ENCODE results near the gene ERF. TPM values are rescaled to one million over a fixed set of nuclear protein-coding genes. Genes with fewer than 3 reads are reported as not detected.
A peak's percentile ranks its signal among the peaks of the same experiment; 100 is the strongest.

ERF gene
- total RNA-seq, 2 donors from 2014 or later = 46.6 to 49.8 TPM

DNA sequence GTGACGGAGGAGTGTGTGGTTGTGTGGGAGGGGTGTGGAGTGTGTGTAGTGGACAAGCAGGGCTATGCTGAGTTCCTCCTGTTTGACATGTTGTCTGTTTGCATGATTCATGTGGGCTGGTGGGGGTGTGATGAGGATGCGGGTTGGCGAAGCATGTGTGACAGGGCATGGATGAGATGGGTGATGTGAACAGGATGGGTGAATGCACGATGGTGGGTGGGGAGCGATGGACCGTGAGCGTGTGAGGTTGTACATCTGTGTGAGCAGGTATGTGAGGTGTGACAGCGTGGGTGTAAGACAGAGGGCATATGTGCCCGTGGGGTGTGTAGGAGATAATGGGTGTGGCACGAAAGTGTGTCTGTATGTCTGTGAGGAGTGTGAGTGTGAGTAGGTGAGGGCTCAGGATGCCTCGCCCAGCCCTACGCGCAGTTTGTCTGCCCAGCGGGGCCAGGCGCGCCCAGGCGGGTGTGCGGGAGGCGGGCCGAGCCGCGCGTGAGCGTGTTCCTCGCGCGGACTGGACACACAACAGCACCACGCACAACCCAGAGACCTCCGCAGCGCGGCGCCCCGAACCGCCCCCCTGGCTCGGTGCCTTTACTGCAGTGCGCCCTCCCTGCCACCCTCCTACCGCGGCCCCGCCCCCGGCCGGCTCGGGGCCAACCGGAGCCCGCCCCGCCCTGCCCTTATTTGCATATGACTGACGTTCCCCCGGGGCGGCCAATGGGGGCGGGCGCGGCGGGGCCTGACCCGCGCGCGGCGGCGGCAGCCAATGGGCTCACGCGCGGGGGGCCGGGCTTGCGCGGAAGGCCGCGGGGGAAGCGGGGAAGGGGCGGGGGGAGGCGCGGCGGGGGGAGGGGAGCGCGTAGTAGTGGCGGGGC, 28.5 kb upstream of the ERF start:
- Histone ChIP-seq H3K27ac (peak overlapping the region; percentile 91 to 95), H3K4me1 (ENCODE audit: control insufficient read depth in 1 of 2, low read depth in 2 of 2) (peaks cover 43 to 62% of the 10 kb centered on the region in 2 donors), H3K36me3 (peaks cover 15% of the 10 kb centered on the region), H3K27me3 (replicated peaks; ENCODE audit: insufficient read depth) (no peaks in the 10 kb centered on the region), H3K4me3 (peak overlapping the region; percentile 70), H3K9me3 (no peaks in the 10 kb centered on the region)
- TF ChIP-seq, protein P1, sequence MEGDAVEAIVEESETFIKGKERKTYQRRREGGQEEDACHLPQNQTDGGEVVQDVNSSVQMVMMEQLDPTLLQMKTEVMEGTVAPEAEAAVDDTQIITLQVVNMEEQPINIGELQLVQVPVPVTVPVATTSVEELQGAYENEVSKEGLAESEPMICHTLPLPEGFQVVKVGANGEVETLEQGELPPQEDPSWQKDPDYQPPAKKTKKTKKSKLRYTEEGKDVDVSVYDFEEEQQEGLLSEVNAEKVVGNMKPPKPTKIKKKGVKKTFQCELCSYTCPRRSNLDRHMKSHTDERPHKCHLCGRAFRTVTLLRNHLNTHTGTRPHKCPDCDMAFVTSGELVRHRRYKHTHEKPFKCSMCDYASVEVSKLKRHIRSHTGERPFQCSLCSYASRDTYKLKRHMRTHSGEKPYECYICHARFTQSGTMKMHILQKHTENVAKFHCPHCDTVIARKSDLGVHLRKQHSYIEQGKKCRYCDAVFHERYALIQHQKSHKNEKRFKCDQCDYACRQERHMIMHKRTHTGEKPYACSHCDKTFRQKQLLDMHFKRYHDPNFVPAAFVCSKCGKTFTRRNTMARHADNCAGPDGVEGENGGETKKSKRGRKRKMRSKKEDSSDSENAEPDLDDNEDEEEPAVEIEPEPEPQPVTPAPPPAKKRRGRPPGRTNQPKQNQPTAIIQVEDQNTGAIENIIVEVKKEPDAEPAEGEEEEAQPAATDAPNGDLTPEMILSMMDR (IDR thresholded peaks at IDR 0.05) = no peak
- ATAC-seq (ENCODE audit: insufficient number of reproducible peaks, low FRiP score, low read depth) (peak; percentile 44), DNase-seq (ENCODE audit: low spot score) (peak; percentile 87)

DNA sequence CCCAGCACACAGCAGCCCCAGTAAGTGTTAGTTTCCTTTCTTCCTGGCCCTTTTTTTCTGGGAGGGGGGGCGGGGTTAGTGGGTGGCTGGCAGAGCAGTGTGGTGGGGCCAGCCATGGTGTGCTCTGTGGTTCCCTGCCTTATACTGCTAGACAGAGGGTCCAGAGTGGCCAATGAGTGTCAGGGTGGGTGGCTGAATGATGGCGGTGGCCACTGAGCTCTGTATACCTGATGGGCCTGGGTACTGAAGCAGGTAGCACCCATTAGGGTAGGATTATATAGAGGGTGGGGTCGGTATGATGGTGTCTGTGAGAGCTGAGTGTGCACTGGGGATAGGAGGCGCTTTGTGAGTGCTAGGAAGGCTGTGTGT, 27.9 kb upstream of the ERF start:
- TF ChIP-seq, protein P1 (IDR thresholded peaks at IDR 0.05) = no peak
- Histone ChIP-seq H3K4me3 (peak overlapping the region; percentile 70), H3K4me1 (ENCODE audit: control insufficient read depth in 1 of 2, low read depth in 2 of 2) (peaks cover 49 to 68% of the 10 kb centered on the region in 2 donors), H3K9me3 (no peaks in the 10 kb centered on the region), H3K27me3 (replicated peaks; ENCODE audit: insufficient read depth) (no peaks in the 10 kb centered on the region), H3K27ac (peak overlapping the region; percentile 91 to 95), H3K36me3 (peaks cover 9% of the 10 kb centered on the region)
- DNase-seq (ENCODE audit: low spot score) = no peak
- ATAC-seq (ENCODE audit: insufficient number of reproducible peaks, low FRiP score, low read depth) = no peak

DNA sequence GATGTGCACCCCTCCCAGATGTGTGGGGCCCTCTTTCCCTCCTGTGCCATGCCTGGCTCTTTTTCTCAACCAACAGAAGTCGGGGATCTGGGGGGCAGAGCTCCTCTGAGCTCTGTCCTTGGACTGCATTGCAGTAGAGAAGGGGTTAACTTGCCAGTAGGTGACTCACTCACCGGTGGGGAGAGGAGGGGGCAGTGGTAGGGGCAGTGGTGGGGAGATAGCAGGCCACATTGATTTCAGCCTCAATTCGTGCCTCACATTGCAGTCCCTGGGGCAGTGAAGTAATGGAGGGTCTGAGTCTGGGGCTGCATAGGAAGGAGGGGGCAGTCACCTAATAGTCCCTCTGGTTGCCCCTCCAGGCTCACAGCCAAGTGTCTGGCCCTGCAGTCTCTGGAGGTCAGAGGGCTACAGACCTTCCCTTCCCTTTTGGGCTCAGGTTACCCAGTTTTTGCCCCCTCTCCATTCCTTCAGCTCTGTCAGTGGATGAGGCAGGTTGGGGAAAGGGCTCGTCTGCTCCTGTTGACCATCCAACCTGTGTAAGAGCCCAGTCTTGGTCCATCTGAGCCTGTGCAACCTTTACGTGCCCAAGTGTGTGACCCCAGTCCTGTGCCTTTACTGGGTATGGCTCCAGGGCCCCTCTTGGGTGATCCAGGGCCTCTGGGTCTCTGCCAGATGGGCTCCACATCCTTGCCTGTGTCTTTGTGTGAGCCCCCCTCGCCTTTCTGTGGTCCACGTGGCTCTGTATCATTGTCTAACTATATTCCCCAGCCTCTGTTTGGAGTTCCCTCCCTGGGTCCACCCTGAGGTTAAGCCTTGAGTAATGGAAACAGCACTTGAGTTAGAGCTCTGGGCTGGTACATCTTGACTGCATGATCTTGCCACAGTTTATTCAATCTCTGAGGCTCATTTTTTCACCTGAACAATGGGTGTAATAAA, 27.2 kb upstream of the ERF start:
- peak overlapping the region; percentile 81 for H3K4me3 ChIP-seq
- no peak for ATAC-seq (ENCODE audit: insufficient number of reproducible peaks, low FRiP score, low read depth)
- TF ChIP-seq, protein P1 (IDR thresholded peaks at IDR 0.05) = no peak
- no peaks in the 10 kb centered on the region for H3K9me3 ChIP-seq
- H3K36me3 ChIP-seq = peaks cover 2% of the 10 kb centered on the region
- H3K27me3 ChIP-seq (replicated peaks; ENCODE audit: insufficient read depth) = no peaks in the 10 kb centered on the region
- no peak for DNase-seq (ENCODE audit: low spot score)
- H3K4me1 ChIP-seq (ENCODE audit: control insufficient read depth in 1 of 2, low read depth in 2 of 2) = peaks cover 56 to 73% of the 10 kb centered on the region in 2 donors
- H3K27ac ChIP-seq = peak overlapping the region; percentile 91 to 95

DNA sequence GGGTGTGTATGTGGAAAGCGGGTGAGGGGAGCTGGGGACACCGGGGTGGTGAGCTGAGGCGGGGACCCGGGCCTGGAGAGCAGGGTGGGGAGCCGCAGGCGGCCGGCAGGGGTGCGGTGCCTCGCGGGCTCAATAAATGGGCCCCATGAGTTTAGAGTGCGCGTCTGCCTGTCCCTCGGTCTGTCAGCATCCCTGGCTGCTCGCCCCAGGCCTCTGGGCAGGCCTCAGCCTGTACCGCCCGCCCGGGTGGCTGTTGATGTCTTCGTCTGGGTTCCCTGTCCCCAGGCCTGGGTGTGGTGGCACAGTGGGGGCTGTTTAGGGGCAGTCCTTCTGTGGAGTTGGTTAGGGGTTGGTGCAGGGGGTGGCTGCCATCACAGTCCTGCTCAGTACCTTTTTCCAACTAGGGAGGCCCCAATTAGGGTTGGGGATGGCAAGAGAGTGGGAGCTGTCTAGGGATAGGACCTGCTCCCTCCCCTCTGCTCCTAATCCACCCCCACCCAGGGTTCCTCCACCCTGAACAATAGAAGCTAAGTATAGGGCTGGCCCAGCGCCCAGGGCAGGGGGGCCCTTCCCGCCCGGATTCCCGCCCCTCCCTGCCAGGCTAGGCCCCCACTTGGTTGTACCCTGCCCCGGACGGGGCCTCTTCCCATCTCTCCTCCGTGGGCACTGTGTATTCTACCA, 26.4 kb upstream of the ERF start:
- no peaks in the 10 kb centered on the region for H3K27me3 ChIP-seq (replicated peaks; ENCODE audit: insufficient read depth)
- TF ChIP-seq, protein P1 (IDR thresholded peaks at IDR 0.05) = no peak
- H3K9me3 ChIP-seq = no peaks in the 10 kb centered on the region
- H3K4me3 ChIP-seq = peak overlapping the region; percentile 81
- peaks cover 58 to 74% of the 10 kb centered on the region in 2 donors for H3K4me1 ChIP-seq (ENCODE audit: control insufficient read depth in 1 of 2, low read depth in 2 of 2)
- no peaks in the 10 kb centered on the region for H3K36me3 ChIP-seq
- DNase-seq (ENCODE audit: low spot score) (no peak), ATAC-seq (ENCODE audit: insufficient number of reproducible peaks, low FRiP score, low read depth) (no peak)
- H3K27ac ChIP-seq = peak overlapping the region; percentile 91 to 95
